ENCODE data around the gene KIAA0586. TPM values are rescaled to one million over a fixed set of nuclear protein-coding genes. Genes with fewer than 3 reads are reported as not detected.
"Not testable (repeated sequence)": the region's sequence is repeated elsewhere in the genome, so short reads cannot be mapped to it uniquely, and the experiment has no call there.

Gene KIAA0586
- total and polyA plus RNA-seq, 8 donors = 1.7 to 39.1 (median 13.9) TPM

DNA sequence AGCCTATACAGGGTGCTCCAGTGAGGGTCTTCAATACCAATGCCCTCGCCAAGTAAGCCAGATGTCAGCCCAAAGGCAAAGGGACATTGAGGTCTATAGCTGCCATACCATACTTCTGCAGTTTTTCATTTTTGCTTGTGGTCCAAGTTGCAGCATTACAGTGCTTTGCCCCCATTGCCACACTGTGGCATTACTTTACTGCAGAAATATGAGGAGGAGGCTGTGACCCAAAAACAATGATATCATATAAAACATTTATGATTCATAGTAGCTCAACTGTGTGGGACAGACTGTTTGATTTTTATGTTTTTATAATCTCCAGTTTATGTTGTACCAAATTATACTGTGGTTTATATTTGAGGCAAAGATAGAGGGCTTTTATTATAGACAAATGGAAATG is 64.1 kb downstream of the KIAA0586 start:
- Histone ChIP-seq H3K4me3 (no peak overlapping the region), H3K36me3 (peaks cover 4 to 78% (median 71%) of the 10 kb centered on the region in 4 donors), H3K9me3 (no peaks in the 10 kb centered on the region), H3K4me1 (no peaks in the 10 kb centered on the region), H3K27me3 (no peaks in the 10 kb centered on the region), H3K27ac (no peak overlapping the region)
- no peak for DNase-seq
- intact Hi-C loops (cut with DNase I; ENCODE audit: low total_unique reads) = no loop called here
- WGBS, 5 donors = 86 to 100% (median 93%) methylated on average over 1 of the region's 1 CpG
- TF ChIP-seq EP300 (IDR thresholded peaks at IDR 0.05) (no peak), POLR2A (IDR thresholded peaks at IDR 0.05) (no peak), POLR2AphosphoS5 (IDR thresholded peaks at IDR 0.05) (no peak)
- TF ChIP-seq, protein P1, sequence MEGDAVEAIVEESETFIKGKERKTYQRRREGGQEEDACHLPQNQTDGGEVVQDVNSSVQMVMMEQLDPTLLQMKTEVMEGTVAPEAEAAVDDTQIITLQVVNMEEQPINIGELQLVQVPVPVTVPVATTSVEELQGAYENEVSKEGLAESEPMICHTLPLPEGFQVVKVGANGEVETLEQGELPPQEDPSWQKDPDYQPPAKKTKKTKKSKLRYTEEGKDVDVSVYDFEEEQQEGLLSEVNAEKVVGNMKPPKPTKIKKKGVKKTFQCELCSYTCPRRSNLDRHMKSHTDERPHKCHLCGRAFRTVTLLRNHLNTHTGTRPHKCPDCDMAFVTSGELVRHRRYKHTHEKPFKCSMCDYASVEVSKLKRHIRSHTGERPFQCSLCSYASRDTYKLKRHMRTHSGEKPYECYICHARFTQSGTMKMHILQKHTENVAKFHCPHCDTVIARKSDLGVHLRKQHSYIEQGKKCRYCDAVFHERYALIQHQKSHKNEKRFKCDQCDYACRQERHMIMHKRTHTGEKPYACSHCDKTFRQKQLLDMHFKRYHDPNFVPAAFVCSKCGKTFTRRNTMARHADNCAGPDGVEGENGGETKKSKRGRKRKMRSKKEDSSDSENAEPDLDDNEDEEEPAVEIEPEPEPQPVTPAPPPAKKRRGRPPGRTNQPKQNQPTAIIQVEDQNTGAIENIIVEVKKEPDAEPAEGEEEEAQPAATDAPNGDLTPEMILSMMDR (IDR thresholded peaks at IDR 0.05) = no peak

DNA sequence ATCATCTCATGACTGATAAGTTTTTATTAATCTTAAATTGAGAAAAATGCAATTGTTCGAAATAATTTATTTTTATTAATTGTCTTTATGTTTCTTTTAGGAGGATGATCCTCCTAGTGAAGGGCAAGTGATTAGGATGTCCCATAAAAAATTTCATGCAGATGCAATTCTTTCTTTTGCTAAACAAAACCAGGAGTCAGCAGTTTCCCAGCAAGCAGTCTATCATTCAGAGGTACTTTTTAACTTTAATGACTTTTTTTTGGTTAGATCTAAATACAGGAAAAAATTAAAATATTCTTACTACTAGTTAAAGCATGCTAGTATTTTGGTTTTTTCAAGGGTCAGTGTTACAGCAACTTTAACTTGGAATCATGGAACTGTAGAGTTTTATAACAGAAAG is 64.5 kb downstream of the KIAA0586 start:
- no peaks in the 10 kb centered on the region for H3K4me1 ChIP-seq
- peaks cover 4 to 78% (median 67%) of the 10 kb centered on the region in 4 donors for H3K36me3 ChIP-seq
- TF ChIP-seq EP300 (IDR thresholded peaks at IDR 0.05) (no peak), POLR2AphosphoS5 (IDR thresholded peaks at IDR 0.05) (no peak)
- H3K27me3 ChIP-seq = no peaks in the 10 kb centered on the region
- intact Hi-C loops (cut with DNase I; ENCODE audit: low total_unique reads) = no loop called here
- WGBS, 5 donors = 90 to 97% (median 96%) methylated on average over 1 of the region's 1 CpG
- no peak overlapping the region for H3K4me3 ChIP-seq
- H3K9me3 ChIP-seq = no peaks in the 10 kb centered on the region
- no peak for DNase-seq
- no peak overlapping the region for H3K27ac ChIP-seq

DNA sequence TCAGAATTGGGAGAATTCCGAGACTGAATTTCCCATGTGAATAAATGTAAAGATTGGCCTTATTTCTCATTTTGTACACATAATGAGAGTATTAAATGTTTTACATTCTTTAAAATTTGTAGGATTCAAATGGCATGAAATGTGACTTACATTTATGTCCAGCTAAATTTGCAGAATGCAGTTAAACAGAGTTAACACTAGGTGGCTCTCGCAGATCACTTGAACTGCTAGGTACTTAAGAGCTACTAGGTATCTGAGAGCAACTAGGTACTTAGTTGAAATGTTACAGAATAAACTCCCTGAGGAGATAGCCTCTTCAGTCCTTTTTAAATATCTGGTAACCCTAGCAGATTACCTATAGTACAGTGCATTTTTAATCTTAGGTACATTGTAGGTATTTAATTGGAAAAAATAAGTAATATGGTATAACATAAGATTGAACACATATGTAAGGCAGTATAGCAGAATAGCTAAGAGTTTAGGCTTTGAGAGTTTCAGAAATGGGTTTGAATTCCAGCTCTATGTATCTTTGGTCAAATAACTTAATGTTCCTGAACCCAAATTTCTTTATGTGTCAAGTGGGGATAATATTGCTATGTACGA is 73.8 kb downstream of the KIAA0586 start:
- Histone ChIP-seq H3K36me3 (peaks cover 13 to 55% (median 46%) of the 10 kb centered on the region in 4 donors), H3K9me3 (no peaks in the 10 kb centered on the region), H3K27ac (no peak overlapping the region), H3K4me3 (no peak overlapping the region), H3K4me1 (no peaks in the 10 kb centered on the region), H3K27me3 (no peaks in the 10 kb centered on the region)
- DNase-seq = peak in 1 of 2 donors; percentile 85
- intact Hi-C loops (cut with DNase I; ENCODE audit: low total_unique reads) = loop anchor here (5.0 kb wide), 1 partner anchor 556 kb away; no protein-coding TSS in a partner anchor
- TF ChIP-seq POLR2AphosphoS5 (IDR thresholded peaks at IDR 0.05) (no peak), EP300 (IDR thresholded peaks at IDR 0.05) (no peak), POLR2A (IDR thresholded peaks at IDR 0.05) (no peak)
- TF ChIP-seq, protein P1 (IDR thresholded peaks at IDR 0.05) = peak in 5 of 7 experiments; percentile 71 to 81 (median 74)
- 41 to 46% (median 44%) methylated on average over 3 of the region's 3 CpGs for WGBS, 5 donors

DNA sequence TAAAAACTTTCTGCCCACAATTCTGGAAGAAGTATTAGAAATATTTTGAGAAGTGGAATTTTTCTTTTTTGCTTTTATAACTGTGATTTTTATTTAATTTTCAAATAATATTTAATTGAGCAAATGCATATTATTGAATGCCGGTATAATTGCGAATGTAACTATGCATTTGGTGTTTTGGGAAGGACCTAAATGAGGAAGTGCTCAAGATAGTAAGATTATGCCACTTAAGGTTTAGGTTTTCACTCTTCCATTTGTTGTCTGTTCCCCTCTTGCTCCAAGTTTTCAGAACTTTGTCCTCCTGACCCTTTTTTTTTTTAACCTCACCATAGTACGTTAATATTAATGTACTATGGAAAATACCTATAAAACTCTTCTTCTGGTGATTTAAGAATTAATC is 85.8 kb downstream of the KIAA0586 start:
- peaks cover 0 to 30% (median 15%) of the 10 kb centered on the region in 4 donors for H3K36me3 ChIP-seq
- H3K27ac ChIP-seq = no peak overlapping the region
- TF ChIP-seq POLR2AphosphoS5 (IDR thresholded peaks at IDR 0.05) (no peak), EP300 (IDR thresholded peaks at IDR 0.05) (no peak), POLR2A (IDR thresholded peaks at IDR 0.05) (no peak)
- TF ChIP-seq, protein P1 (IDR thresholded peaks at IDR 0.05) = no peak
- peaks cover 0 to 4% (median 0%) of the 10 kb centered on the region in 4 donors for H3K4me1 ChIP-seq
- DNase-seq = no peak
- H3K4me3 ChIP-seq = no peak overlapping the region
- 75 to 96% (median 95%) methylated on average over 3 of the region's 3 CpGs for WGBS, 5 donors
- no peaks in the 10 kb centered on the region for H3K27me3 ChIP-seq
- intact Hi-C loops (cut with DNase I; ENCODE audit: low total_unique reads) = loop anchor here (10.0 kb wide), 1 partner anchor 832 kb away; no protein-coding TSS in a partner anchor
- no peaks in the 10 kb centered on the region for H3K9me3 ChIP-seq

DNA sequence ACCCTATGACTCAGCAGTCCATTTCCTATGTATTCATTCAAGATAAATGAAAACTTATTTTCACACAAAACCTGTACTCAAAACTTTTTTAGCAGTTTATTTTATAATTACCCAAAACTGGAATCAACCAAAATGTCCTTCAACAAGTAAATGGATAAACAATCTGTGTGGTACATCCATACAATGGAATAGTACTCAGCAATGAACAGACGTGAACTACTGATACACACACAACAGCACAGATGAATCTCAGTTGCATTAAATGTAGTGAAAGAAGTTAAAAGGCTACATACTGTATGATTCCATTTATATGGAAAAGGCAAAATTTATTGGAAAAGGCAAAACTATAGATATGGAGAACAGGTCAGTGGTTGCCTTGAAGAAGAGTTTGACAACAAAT is 90.1 kb downstream of the KIAA0586 start:
- no peaks in the 10 kb centered on the region for H3K4me1 ChIP-seq
- DNase-seq = no peak
- TF ChIP-seq, protein P1 (IDR thresholded peaks at IDR 0.05) = no peak
- no peak for TF ChIP-seq POLR2A (IDR thresholded peaks at IDR 0.05)
- no peak for TF ChIP-seq EP300 (IDR thresholded peaks at IDR 0.05)
- TF ChIP-seq POLR2AphosphoS5 (IDR thresholded peaks at IDR 0.05) = no peak
- no peaks in the 10 kb centered on the region for H3K9me3 ChIP-seq
- H3K27ac ChIP-seq = no peak overlapping the region
- H3K27me3 ChIP-seq = no peaks in the 10 kb centered on the region
- H3K4me3 ChIP-seq = no peak overlapping the region
- WGBS, 5 donors = 95 to 100% (median 98%) methylated on average over 1 of the region's 1 CpG
- peaks cover 4 to 27% (median 24%) of the 10 kb centered on the region in 4 donors for H3K36me3 ChIP-seq
- intact Hi-C loops (cut with DNase I; ENCODE audit: low total_unique reads) = loop anchor here (10.0 kb wide), 1 partner anchor 827 kb away; no protein-coding TSS in a partner anchor

DNA sequence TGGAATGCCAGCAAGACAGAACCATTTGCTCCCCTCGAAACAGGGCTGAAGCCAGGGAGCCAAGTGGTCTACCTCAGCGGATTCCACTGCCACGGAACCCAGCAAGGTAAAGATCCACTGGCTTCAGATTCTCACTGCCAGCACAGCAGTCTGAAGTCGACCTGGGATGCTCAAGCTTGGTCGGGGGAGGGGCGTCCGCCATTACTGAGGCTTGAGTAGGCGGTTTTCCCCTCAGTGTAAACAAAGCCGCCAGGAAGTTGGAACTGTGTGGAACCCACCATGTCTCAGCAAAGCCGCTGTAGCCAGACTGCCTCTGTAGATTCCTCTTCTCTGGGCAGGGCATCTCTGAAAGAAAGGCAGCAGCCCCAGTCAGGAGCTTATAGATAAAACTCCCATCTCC is 98.2 kb downstream of the KIAA0586 start:
- H3K27ac ChIP-seq; H3K9me3 ChIP-seq; H3K27me3 ChIP-seq; H3K4me1 ChIP-seq; DNase-seq; intact Hi-C loops (cut with DNase I; ENCODE audit: low total_unique reads); H3K4me3 ChIP-seq: not testable (repeated sequence)
- 89 to 100% (median 96%) methylated on average over 6 to 10 of the region's 10 CpGs for WGBS, 5 donors
- peaks cover 4 to 30% (median 15%) of the 10 kb centered on the region in 4 donors for H3K36me3 ChIP-seq
